ENCODE data around the gene GUSB.
"Not testable (repeated sequence)": the region's sequence is repeated elsewhere in the genome, so short reads cannot be mapped to it uniquely, and the experiment has no call there.

The GUSB gene

DNA sequence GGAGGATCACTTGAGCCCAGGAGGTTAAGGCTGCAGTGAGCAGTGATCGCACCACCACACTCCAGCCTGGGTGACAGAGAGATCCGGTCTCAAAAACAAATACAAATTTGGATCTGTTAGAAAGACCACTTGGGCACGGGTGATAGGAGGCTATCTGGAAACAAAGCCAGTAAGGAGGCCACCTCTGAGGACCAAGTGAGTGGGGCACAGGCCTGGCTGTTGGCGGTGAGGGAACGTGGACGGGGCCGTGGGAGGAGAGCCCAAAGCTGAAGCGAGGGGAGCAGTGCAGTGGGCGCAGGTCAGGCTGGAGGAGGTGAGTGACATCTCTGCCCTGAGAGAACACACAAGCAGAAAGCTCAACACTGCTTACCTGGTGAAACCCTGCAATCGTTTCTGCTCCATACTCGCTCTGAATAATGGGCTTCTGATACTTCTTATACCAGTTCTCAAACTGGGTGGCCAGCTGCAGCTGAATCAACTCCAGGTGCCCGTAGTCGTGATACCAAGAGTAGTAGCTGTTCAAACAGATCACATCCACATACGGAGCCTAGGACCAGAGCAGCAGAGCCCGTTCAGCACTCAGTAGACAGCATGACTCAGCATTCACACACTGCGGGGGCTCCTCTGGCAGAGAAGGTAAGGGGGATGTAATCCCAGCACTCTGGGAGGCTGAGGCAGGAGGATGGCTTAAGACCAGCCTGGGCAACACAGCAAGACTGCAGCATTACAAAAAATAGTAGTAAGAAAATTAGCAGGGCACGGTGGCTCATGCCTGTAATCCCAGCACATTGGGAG, 14.5 kb downstream of the GUSB start:
- Histone ChIP-seq H3K4me3 (ENCODE audit: low read depth, low read length) (no peak overlapping the region), H3K79me2 (no peaks in the 10 kb centered on the region), H3K9ac (no peak overlapping the region), H3K4me2 (ENCODE audit: low read length) (no peak overlapping the region), H3K27ac (no peak overlapping the region), H3K9me3 (ENCODE audit: control insufficient read depth, low read length) (no peaks in the 10 kb centered on the region), H2AFZ (no peak overlapping the region), H3K36me3 (ENCODE audit: control insufficient read depth, insufficient read depth, low read length) (no peaks in the 10 kb centered on the region), H3K4me1 (no peaks in the 10 kb centered on the region), H3K27me3 (ENCODE audit: control insufficient read depth, insufficient read depth, low read length) (no peaks in the 10 kb centered on the region)
- TF ChIP-seq, protein P1, sequence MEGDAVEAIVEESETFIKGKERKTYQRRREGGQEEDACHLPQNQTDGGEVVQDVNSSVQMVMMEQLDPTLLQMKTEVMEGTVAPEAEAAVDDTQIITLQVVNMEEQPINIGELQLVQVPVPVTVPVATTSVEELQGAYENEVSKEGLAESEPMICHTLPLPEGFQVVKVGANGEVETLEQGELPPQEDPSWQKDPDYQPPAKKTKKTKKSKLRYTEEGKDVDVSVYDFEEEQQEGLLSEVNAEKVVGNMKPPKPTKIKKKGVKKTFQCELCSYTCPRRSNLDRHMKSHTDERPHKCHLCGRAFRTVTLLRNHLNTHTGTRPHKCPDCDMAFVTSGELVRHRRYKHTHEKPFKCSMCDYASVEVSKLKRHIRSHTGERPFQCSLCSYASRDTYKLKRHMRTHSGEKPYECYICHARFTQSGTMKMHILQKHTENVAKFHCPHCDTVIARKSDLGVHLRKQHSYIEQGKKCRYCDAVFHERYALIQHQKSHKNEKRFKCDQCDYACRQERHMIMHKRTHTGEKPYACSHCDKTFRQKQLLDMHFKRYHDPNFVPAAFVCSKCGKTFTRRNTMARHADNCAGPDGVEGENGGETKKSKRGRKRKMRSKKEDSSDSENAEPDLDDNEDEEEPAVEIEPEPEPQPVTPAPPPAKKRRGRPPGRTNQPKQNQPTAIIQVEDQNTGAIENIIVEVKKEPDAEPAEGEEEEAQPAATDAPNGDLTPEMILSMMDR (IDR thresholded peaks at IDR 0.05), result no peak

DNA sequence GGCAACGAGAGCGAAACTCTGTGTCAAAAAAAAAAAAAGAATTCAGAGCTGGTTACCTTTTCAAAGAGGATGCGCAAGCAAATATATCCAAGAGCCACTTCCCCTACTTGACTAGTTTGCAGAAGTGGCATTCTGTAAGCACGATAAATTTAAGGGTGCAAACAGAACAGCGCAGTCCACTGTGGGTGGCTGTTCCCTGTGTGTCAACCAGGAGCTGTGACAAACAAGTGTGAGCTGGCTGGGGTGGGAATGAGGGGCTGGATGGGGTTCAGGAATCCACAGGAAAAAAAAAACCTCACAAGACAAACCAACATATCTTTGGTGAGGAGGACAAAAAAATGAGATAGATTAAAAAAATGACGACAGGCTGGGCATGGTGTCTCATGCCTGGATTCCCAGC, 15.9 kb downstream of the GUSB start:
- no peak overlapping the region for H3K4me2 ChIP-seq (ENCODE audit: low read length)
- H3K9ac ChIP-seq, result no peak overlapping the region
- H3K4me3 ChIP-seq (ENCODE audit: low read depth, low read length), result no peak overlapping the region
- H3K36me3 ChIP-seq (ENCODE audit: control insufficient read depth, insufficient read depth, low read length), result no peaks in the 10 kb centered on the region
- H3K79me2 ChIP-seq, result no peaks in the 10 kb centered on the region
- no peak overlapping the region for H2AFZ ChIP-seq
- H3K4me1 ChIP-seq, result no peaks in the 10 kb centered on the region
- H3K9me3 ChIP-seq (ENCODE audit: control insufficient read depth, low read length), result no peaks in the 10 kb centered on the region
- H3K27me3 ChIP-seq (ENCODE audit: control insufficient read depth, insufficient read depth, low read length), result no peaks in the 10 kb centered on the region
- TF ChIP-seq, protein P1 (IDR thresholded peaks at IDR 0.05), result no peak
- no peak overlapping the region for H3K27ac ChIP-seq

GRCh38 chr7:65964671-65965070, 17.3 kb downstream of the GUSB start:
- not testable (repeated sequence) for H3K27ac ChIP-seq; H2AFZ ChIP-seq; H3K27me3 ChIP-seq (ENCODE audit: control insufficient read depth, insufficient read depth, low read length); H3K4me3 ChIP-seq (ENCODE audit: low read depth, low read length); H3K9ac ChIP-seq; H3K79me2 ChIP-seq; H3K36me3 ChIP-seq (ENCODE audit: control insufficient read depth, insufficient read depth, low read length); H3K4me2 ChIP-seq (ENCODE audit: low read length); H3K4me1 ChIP-seq; H3K9me3 ChIP-seq (ENCODE audit: control insufficient read depth, low read length)

GRCh38 chr7:65962033-65962432, 20.0 kb downstream of the GUSB start:
- no peak overlapping the region for H3K4me3 ChIP-seq (ENCODE audit: low read depth, low read length)
- no peaks in the 10 kb centered on the region for H3K9me3 ChIP-seq (ENCODE audit: control insufficient read depth, low read length)
- TF ChIP-seq, protein P1 (IDR thresholded peaks at IDR 0.05), result no peak
- H3K79me2 ChIP-seq, result no peaks in the 10 kb centered on the region
- no peak overlapping the region for H3K9ac ChIP-seq
- no peak overlapping the region for H2AFZ ChIP-seq
- H3K36me3 ChIP-seq (ENCODE audit: control insufficient read depth, insufficient read depth, low read length), result no peaks in the 10 kb centered on the region
- no peak overlapping the region for H3K27ac ChIP-seq
- H3K4me1 ChIP-seq, result no peaks in the 10 kb centered on the region
- H3K27me3 ChIP-seq (ENCODE audit: control insufficient read depth, insufficient read depth, low read length), result no peaks in the 10 kb centered on the region
- no peak overlapping the region for H3K4me2 ChIP-seq (ENCODE audit: low read length)

DNA sequence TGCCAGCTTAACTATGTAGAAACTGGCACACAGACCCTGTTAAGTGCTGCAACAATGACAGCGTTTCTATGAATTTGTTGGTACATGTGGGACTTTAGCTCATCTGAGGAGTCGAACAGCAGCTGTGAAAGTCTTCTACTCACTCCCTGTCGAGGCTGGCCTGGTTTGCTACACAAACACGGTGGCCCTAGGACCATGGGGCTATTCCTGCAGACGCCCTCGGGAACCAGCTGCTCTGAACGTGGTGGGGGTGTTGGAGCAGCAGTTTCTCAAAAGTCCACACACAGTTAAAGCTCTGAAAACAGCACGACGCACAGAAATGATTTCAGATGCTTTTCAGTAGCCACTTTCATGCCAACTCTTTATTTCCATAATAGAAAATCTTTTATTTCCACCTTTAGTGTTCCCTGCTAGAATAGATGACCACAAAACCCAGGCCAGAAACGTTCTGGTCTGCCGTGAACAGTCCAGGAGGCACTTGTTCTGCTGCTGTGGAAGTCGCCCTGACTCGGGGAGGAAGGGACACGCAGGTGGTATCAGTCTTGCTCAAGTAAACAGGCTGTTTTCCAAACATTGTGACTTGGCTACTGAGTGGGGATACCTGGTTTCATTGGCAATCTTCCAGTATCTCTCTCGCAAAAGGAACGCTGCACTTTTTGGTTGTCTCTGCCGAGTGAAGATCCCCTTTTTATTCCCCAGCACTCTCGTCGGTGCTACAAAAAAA, 21.5 kb downstream of the GUSB start:
- H3K4me1 ChIP-seq, result no peaks in the 10 kb centered on the region
- H3K79me2 ChIP-seq, result no peaks in the 10 kb centered on the region
- no peak overlapping the region for H3K9ac ChIP-seq
- no peaks in the 10 kb centered on the region for H3K36me3 ChIP-seq (ENCODE audit: control insufficient read depth, insufficient read depth, low read length)
- H2AFZ ChIP-seq, result no peak overlapping the region
- H3K27ac ChIP-seq, result no peak overlapping the region
- H3K27me3 ChIP-seq (ENCODE audit: control insufficient read depth, insufficient read depth, low read length), result no peaks in the 10 kb centered on the region
- H3K4me3 ChIP-seq (ENCODE audit: low read depth, low read length), result no peak overlapping the region
- no peaks in the 10 kb centered on the region for H3K9me3 ChIP-seq (ENCODE audit: control insufficient read depth, low read length)
- TF ChIP-seq, protein P1 (IDR thresholded peaks at IDR 0.05), result no peak
- no peak overlapping the region for H3K4me2 ChIP-seq (ENCODE audit: low read length)
